ENCODE data around the gene ANXA6. TPM values are rescaled to one million over a fixed set of nuclear protein-coding genes. Genes with fewer than 3 reads are reported as not detected.

Gene ANXA6
- total and polyA plus RNA-seq, 2 donors from 2014 or later = 107 to 183 TPM

- Histone ChIP-seq H3K27ac (ENCODE audit: low read depth in 2 of 2, low read length in 2 of 2) (peak overlapping the region; percentile 23 to 57), H3K9ac (ENCODE audit: low read length in 3 of 3) (no peak overlapping the region), H3K4me1 (ENCODE audit: control insufficient read depth in 2 of 3, insufficient read depth in 2 of 3, low read depth in 1 of 3, low read length in 3 of 3) (peaks cover 0 to 67% (median 54%) of the 10 kb centered on the region in 3 donors), H3K27me3 (ENCODE audit: control insufficient read depth, insufficient read depth, low read length) (no peaks in the 10 kb centered on the region), H3K4me3 (ENCODE audit: low read length in 3 of 3) (no peak overlapping the region), H3K9me3 (ENCODE audit: control insufficient read depth in 2 of 3, insufficient read depth in 1 of 3, low read length in 3 of 3) (no peaks in the 10 kb centered on the region), H3K36me3 (ENCODE audit: control insufficient read depth in 2 of 3, insufficient read depth in 3 of 3, low read length in 3 of 3) (peaks cover 0 to 15% (median 4%) of the 10 kb centered on the region in 3 donors)
- DNase-seq (no peak), FAIRE-seq (no peak)
- intact Hi-C loops (cut with DNase I) = no loop called here
- no peak for TF ChIP-seq CTCF (IDR thresholded peaks at IDR 0.05; ENCODE audit: borderline replicate concordance, extremely low read depth, insufficient read depth)
Measured at GRCh38 chr5:151074557-151074956, 83.0 kb downstream of the ANXA6 start.

GRCh38 chr5:151073280-151073679, 84.3 kb downstream of the ANXA6 start:
- no peak for DNase-seq
- no peak for TF ChIP-seq CTCF (IDR thresholded peaks at IDR 0.05; ENCODE audit: borderline replicate concordance, extremely low read depth, insufficient read depth)
- Histone ChIP-seq H3K9ac (ENCODE audit: low read length in 3 of 3) (no peak overlapping the region), H3K4me1 (ENCODE audit: control insufficient read depth in 2 of 3, insufficient read depth in 2 of 3, low read depth in 1 of 3, low read length in 3 of 3) (peaks cover 0 to 70% (median 56%) of the 10 kb centered on the region in 3 donors), H3K4me3 (ENCODE audit: low read length in 3 of 3) (no peak overlapping the region), H3K36me3 (ENCODE audit: control insufficient read depth in 2 of 3, insufficient read depth in 3 of 3, low read length in 3 of 3) (peaks cover 0 to 18% (median 4%) of the 10 kb centered on the region in 3 donors), H3K27me3 (ENCODE audit: control insufficient read depth, insufficient read depth, low read length) (no peaks in the 10 kb centered on the region), H3K9me3 (ENCODE audit: control insufficient read depth in 2 of 3, insufficient read depth in 1 of 3, low read length in 3 of 3) (no peaks in the 10 kb centered on the region), H3K27ac (ENCODE audit: low read depth in 2 of 2, low read length in 2 of 2) (peak overlapping the region; percentile 20 to 75)
- intact Hi-C loops (cut with DNase I) = no loop called here
- FAIRE-seq = no peak

- DNase-seq = no peak
- intact Hi-C loops (cut with DNase I) = no loop called here
Measured at GRCh38 chr5:151072630-151073025, 85.0 kb downstream of the ANXA6 start.

More at GRCh38 chr5:151072630-151073025, 85.0 kb downstream of the ANXA6 start:
- H3K36me3 ChIP-seq (ENCODE audit: control insufficient read depth in 2 of 3, insufficient read depth in 3 of 3, low read length in 3 of 3) = peaks cover 0 to 18% (median 4%) of the 10 kb centered on the region in 3 donors
- TF ChIP-seq CTCF (IDR thresholded peaks at IDR 0.05; ENCODE audit: borderline replicate concordance, extremely low read depth, insufficient read depth) = no peak
- H3K27ac ChIP-seq (ENCODE audit: low read depth in 2 of 2, low read length in 2 of 2) = peak overlapping the region; percentile 75
- no peak overlapping the region for H3K4me3 ChIP-seq (ENCODE audit: low read length in 3 of 3)
- H3K27me3 ChIP-seq (ENCODE audit: control insufficient read depth, insufficient read depth, low read length) = no peaks in the 10 kb centered on the region
- no peak overlapping the region for H3K9ac ChIP-seq (ENCODE audit: low read length in 3 of 3)
- H3K4me1 ChIP-seq (ENCODE audit: control insufficient read depth in 2 of 3, insufficient read depth in 2 of 3, low read depth in 1 of 3, low read length in 3 of 3) = peaks cover 0 to 71% (median 59%) of the 10 kb centered on the region in 3 donors
- H3K9me3 ChIP-seq (ENCODE audit: control insufficient read depth in 2 of 3, insufficient read depth in 1 of 3, low read length in 3 of 3) = no peaks in the 10 kb centered on the region
- FAIRE-seq = no peak

Measured in kidney (tissue), 14 donors.